NCI-H524 treated with DMSO at 0.1 percent for 48 hours (cell line): ENCODE measurements around the gene PRRT1.
A peak's percentile ranks its signal among the peaks of the same experiment; 100 is the strongest.
"Not testable (repeated sequence)": the region's sequence is repeated elsewhere in the genome, so short reads cannot be mapped to it uniquely, and the experiment has no call there.

ENCODE experiments used
- DNase-seq: peaks from one replicate; lab custom pipeline; 2025; lab: John Stamatoyannopoulos, UW

The PRRT1 gene

DNA sequence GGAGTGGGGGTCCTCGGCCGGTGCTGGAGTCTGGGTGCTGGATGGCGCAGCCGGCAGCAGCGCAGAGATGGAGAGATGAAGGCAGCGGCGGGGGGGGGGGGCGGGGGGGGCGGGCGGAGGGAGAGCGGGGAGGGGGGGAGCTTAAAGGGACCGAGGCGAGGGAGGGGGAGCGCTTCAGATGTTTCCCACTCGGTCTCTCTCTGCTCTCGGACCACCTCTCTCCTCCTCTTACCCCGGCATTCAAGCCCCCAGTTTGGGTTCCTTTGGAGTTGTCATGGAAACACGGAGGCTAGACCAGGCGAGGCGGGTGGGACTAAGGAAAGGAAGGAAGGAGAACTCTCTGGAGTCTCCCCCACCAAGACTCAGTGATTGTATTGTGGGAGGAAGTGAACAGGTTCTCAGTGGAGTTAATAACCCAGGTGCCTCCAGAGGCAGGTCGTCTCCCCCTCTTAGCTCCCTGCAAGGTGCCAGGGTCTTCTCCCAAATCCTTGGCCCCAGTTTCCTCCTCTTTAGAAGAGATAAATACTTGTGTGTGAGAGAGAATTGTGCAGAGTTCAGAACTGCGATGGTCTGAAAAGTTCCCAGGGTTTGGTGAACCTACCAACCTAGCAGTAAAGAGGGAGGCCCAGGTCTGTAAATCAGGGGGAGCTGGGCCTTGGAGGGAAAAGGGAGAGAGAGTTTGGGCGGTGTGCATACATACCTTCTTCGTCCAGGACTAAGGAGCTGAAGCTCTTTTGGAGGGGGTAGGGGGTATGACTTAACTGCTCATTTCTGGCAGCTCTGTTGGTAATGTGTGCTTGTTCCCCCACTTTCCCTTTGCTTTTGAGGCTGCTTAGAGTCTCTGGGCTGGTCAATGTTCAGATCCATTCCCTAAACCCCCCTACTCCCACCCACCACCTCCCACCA is at the start of gene PRRT1:
PRRT1 (minus strand) TSS at position 77 of the 906 bp plus-strand sequence. CDS start 112 bp downstream, outside the sequence.
- no peak for DNase-seq

DNA sequence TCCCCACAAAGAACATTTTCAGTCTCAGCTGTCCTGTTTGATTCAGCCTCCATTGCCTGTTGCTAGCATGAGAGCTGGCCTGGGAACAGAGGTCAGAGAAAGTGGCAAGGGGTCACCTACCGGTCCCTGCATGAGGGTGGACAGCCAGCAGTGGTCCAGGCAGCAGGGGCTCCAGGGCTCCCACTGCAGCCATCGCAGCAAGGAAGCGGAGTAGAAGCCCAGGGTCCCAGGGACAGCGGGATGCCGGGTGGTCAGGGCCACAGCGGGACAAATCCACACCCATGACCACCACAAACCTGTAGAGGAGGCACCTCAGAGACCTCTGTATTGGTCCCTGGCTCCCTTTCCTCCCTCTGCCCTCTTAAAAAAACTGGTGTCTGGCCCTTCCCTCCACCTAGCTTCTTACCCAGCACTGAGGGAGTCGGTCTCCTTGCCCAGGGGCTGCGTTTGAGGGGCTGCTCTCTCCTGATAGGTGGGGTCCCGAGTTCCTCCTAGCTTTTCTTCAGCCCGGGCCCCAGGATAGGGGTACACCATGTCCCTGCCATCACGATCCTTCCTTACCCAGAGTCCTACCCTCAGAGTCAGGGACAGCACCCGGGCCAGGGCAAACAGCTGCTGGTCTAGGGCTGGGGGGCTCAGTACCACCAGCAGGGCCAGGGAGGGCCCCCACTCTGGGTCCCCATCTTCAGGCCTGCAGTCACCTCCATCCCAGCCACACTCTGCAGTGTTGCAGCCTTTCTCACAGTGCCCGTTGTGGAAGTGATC is 49.2 kb upstream of the PRRT1 start:
- no peak for DNase-seq

DNA sequence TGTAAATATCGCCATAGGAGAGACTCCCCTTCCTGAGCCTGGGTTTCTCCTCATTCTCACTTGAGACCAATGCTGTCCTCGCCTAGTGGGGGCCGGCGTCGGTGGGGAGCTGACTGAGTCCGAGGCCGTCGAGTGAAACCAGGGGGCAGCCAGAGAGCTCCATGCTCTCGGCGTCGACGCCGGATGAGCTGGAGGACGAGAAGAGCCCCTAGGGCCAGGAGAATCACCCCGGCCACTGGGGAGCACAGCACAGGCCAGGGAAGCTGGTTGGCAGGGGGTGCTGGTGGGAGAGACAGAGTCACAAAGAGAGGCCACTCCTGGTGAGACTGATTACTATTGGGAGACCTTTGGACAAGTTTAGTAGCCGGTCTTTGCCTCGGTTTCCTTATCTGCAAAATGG is 47.1 kb upstream of the PRRT1 start:
- no peak for DNase-seq

DNA sequence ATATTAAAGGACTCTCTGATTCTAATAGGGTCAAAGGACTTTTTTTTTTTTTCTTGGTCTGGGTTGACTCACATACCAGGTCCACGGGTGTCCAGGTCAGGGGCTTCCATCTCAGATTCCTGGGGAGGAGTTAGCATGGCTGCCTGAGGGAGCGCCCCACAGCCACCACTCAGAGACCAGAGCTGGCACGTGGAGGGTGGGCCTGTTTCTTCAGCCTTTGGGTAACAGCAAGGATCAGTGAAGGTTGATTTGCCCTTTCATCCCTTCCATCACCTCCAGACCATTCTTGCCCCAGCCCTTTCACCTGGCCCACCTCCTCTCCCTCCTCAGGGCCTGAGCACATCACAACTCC is 46.6 kb upstream of the PRRT1 start:
- no peak for DNase-seq

DNA sequence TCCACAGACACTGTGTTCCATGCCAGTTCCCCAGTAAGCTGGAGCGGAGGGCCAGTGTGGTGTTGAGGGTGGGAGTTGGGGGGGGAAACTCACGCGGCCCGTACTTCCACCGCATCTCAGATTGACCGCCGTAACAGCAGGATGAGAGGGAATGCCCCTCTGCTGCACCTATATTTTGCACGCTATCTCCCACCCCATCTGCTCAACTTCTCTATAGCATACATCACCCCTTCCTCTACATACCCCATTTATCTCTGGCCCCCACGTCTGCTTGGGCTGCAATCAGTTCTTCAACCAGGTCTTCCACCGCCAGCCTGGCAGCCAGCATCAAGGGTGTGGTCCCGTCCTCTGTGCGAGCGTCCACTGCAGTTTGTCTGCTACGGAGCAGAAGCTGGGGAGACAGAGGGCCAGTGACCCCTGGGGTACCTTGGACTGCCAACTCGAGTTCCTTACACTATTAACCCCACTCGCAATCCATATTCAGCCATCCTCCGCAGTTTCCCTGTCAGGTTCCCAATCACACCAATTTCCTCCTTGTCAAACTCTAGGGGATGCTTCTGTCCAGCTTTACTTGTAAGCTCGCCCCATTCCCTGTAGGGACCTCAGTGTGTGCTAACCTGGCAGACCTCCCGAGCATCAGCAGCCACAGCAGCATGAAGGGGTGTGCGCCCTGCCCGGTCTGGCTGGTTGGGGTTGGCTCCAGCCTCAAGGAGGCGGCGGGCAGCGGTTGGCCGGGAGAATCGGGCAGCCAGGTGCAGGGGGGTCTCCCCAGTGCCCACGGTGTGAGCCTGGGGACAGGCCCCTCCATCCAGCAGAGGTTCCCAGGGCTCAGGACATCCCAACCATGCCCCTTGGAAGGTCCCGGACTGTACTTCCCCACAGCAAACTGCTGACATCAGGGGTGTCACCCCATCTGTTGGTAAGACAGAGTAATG is 45.2 kb upstream of the PRRT1 start:
- no peak for DNase-seq

- DNase-seq = peak; percentile 27
These were observed 44.4 kb upstream of the PRRT1 start for GRCh38 chr6:32195902-32196681.

DNA sequence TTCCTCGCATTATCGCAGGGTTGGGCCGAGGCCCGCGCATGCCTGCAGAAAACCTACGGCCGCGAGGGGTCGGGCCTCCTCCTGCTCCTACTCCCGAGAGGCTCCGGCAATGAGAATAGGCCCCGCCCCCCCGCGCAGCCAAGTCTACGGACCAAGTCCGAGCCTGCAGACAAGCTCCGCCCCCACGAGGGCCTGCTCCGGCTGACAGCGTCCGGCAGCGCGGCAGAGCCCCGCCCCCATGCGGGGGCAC is 43.8 kb upstream of the PRRT1 start:
- peak; percentile 86 for DNase-seq

- DNase-seq = peak; percentile 4
These were observed 43.3 kb upstream of the PRRT1 start for GRCh38 chr6:32194825-32195651.

- no peak for DNase-seq
These were observed 42.6 kb upstream of the PRRT1 start for GRCh38 chr6:32194388-32194787.

GRCh38 chr6:32193096-32193495 is 41.4 kb upstream of the PRRT1 start:
- DNase-seq = not testable (repeated sequence)

DNA sequence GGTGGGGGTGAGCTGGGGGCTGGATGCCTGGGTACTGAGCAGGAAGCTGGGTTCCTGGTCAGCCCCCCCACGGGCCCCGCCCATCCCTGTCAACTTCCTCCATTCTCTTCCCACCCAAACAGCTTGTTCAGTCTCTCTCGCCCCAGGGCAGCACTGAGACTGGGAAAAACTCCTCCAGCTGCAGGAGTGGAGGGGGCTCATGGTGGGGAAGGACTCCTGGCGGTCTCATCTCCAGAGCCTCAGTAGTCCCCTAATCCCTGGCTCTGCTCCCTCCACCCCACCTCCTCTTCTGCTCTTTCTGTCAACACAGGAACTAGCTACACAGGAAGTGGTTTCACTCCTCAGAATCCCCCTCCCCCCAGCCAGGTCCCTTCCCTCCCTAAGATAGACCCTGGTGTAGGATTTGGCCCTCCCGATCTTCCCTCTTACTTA is 40.9 kb upstream of the PRRT1 start, which contains the start of gene GPSM3:
GPSM3 (minus strand) TSS at position 36 of the 432 bp plus-strand sequence. CDS start 130 bp downstream, outside the sequence.
- DNase-seq = no peak

DNA sequence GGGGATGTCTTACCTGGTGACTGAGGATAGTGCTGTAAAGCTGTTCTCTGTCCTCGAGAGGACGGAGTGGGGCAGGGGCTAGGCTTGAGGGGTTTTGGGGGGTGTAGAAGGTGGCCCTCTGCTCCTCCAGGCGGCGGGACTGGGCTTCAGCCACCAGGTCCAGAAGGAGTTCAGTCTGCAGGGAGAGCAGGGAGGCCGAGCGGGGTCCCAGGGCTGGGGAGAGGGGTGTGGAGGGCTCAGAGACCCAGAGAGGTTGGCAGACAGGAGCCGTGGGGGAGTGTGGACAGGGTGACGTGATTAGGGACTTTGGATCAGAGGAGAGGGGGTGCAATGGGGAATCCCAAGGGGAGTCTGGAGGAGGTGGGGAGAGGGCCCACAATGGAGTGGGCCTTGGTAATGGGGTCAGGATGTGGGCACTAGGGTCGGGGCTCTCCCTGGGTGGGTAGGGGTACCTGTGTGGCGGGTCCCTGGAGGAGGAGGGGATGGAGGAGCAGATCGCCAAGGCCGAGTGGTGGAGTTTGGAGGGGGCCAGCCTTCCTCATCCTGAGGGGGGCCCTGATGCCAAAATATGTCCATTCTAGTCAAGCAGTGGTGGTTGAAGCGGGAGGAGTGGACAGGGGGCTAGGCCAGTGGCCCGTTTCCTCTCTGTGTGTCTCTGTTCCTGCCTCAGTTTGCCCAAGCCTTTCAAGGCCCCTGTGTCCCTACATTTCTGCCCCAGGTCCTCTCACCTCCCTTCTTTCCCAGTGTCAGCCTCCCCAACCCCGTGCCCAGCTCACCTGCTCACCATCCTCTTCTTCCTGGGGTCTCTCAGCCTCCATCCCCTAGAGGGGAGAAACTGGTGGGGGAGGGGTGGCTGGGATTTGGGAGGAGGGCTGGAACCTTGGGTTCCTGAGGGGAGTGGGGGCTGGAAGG is 40.2 kb upstream of the PRRT1 start:
- DNase-seq = no peak

DNA sequence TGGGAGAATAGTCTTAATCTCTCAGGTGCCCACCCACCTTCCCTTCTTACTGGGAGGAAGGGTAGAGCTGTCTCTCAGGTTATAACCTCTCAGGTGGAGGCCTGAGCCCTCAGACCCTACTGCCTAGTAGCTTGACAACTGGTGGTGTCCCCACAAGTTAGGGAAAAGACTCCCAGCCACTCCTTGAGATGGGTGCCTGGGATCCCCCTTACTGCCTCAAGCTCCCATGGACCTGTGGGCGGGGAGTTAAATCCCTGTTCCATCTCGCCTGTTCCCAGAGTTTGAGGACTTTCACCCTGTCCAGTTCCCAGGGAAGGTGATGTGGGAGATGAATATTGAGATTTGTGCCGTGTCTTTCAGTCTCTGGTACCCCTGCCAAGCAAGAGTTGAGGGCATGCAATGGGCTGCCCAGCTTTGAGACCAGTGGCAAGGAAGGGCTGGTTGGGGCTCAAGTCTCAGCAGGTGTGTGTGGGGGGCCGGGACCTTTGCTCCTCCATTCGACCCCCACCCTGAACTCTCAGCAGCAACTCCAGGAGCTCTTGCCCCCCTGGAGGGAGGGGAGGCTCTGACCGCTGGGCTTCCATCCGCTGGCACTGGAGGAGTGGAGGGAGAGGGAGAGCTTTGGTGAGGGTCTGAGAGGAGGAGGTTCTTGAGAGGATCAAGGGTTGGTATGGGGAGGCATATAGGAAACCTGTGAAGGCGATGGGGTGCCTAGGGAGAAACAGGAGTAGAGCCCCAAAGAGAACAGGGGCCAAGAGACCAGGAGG is 39.4 kb upstream of the PRRT1 start:
- no peak for DNase-seq

GRCh38 chr6:32190054-32190851 is 38.5 kb upstream of the PRRT1 start, which contains the start of gene PBX2:
PBX2 (minus strand) TSS chr6:32190202; CDS start chr6:32189915, 287 bp downstream.
- peak; percentile 4 for DNase-seq

- DNase-seq = no peak
These were observed 38.0 kb upstream of the PRRT1 start for GRCh38 chr6:32189742-32190053.

DNA sequence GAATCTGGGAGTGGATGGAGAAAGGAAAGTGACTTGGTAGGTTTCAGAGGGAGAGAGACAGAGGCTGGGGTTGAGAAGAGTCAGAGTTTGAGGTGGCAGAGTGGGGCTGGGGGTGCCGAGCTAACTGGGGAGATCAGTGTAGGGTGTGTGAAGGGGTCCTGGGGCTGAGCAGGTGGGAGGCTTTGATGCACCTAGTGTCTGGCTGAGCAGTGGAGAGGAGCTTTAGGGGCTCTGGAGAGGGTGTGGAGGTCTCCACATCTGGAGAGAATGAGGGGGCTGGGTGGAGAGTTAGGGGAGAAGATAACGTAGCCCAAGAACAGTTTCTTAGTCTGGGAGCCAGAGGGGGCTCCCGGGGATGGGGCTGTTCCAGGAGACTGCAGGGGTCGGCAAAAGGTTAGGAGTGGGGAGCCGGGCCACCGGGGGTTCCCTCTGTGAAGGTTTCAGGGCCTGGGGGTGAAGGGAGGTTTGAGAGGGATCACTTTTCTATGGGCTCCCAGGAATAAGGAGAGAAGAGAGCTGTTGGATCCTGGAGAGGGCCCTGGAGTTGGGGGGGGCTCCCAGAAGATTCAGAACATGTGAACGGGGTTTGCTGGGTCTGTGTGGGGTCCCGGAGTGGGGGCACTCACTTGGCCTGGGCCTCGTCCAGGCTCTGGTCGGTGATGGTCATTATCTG is 37.5 kb upstream of the PRRT1 start:
- DNase-seq = no peak

- DNase-seq = no peak
These were observed 36.8 kb upstream of the PRRT1 start for GRCh38 chr6:32188381-32189068.
